ENCODE measurements around the gene ADAMTS13. TPM values are rescaled to one million over a fixed set of nuclear protein-coding genes. Genes with fewer than 3 reads are reported as not detected.

The ADAMTS13 gene
- total and polyA plus RNA-seq, 9 of the 15 experiments (the other 6 are each of a cell fraction or from before 2014, with no cell fraction given), result 0.03 to 0.20 (median 0.04) TPM; not detected in 4

DNA sequence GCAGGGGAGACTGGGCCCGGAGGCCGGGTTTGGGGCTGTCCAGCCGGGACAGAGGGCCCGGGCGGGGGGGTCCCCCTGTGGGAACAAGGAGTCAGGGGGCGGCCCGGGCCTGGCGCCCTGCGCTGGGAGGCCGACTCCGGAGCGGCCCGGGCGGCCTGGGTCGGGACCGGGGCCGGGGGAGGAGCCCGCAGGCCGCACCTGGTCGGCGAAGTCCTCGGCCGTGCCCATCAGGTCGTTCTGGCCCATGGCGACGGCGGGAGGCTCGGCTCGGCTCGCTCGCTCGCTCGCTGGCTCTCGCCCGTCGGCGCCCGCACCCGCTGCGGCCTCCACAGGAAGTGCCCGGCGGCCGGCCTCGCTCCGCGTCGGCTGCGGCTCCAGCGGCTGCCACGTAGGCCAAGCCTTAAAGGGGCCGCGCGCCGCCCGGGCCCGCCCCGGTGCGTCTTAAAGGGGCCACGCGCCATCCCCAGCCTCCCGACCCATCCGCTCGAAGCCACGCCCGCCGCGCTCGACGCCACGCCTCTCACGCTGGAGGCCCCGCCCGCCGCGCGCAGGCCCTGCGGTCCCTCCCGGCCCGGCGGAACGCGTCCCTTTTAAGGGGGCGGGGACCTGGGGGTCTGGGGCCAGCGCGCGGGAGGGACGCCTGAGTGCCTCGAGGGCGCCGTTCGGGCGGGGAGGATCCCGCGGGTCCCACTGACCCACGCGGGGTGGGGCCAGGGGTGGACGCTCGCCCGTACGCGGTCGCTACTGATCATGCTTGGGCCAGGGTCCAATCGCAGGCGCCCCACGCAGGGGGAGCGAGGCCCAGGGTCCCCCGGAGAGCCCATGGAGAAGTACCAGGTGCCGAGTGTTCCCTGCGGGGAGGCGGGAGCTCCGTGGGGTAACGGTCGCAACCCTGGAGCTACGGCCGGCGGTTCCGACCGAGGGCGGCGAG is 46.2 kb upstream of the ADAMTS13 start, which contains the start of the genes STKLD1 and SURF4 (continued):
- TF ChIP-seq, protein P1, sequence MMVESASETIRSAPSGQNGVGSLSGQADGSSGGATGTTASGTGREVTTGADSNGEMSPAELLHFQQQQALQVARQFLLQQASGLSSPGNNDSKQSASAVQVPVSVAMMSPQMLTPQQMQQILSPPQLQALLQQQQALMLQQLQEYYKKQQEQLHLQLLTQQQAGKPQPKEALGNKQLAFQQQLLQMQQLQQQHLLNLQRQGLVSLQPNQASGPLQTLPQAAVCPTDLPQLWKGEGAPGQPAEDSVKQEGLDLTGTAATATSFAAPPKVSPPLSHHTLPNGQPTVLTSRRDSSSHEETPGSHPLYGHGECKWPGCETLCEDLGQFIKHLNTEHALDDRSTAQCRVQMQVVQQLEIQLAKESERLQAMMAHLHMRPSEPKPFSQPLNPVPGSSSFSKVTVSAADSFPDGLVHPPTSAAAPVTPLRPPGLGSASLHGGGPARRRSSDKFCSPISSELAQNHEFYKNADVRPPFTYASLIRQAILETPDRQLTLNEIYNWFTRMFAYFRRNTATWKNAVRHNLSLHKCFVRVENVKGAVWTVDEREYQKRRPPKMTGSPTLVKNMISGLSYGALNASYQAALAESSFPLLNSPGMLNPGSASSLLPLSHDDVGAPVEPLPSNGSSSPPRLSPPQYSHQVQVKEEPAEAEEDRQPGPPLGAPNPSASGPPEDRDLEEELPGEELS (CRISPR knock-in tag; IDR thresholded peaks at IDR 0.05; ENCODE audit: borderline replicate concordance), result 0 out of 2 replicates have a peak, but pooled peaks have one; percentile 88
- TF ChIP-seq ZNF696 (CRISPR knock-in tag; conservative IDR thresholded peaks at IDR 0.05) (no peak), HNRNPUL1 (IDR thresholded peaks at IDR 0.05; ENCODE audit: low read length) (no peak), KAT2B (IDR thresholded peaks at IDR 0.05; ENCODE audit: low read depth, low read length) (no peak), BRD9 (IDR thresholded peaks at IDR 0.05; ENCODE audit: low read depth, partially characterized antibody) (no peak), JUND (IDR thresholded peaks at IDR 0.05; ENCODE audit: borderline replicate concordance, low read depth, low read length) (peak; percentile 69; the same call in 1 of the 2 replicates), JUND (tag; IDR thresholded peaks at IDR 0.05; ENCODE audit: borderline replicate concordance, low read depth, low read length) (no peak), POLR2AphosphoS5 (IDR thresholded peaks at IDR 0.05; ENCODE audit: control insufficient read depth, insufficient read depth, low read depth, low read length) (peak; percentile 80), FOXJ2 (tag; IDR thresholded peaks at IDR 0.05) (no peak), ZNF407 (IDR thresholded peaks at IDR 0.05; ENCODE audit: low read depth) (no peak), ZNF121 (CRISPR knock-in tag; conservative IDR thresholded peaks at IDR 0.05) (no peak), SMAD4 (CRISPR knock-in tag; conservative IDR thresholded peaks at IDR 0.05) (peak; percentile 70; the same call in 1 of the 2 replicates), ZC3H11A (IDR thresholded peaks at IDR 0.05; ENCODE audit: low read depth, low read length) (no peak), CREM (IDR thresholded peaks at IDR 0.05; ENCODE audit: low read depth) (peak; percentile 79)
- TF ChIP-seq, protein P2, sequence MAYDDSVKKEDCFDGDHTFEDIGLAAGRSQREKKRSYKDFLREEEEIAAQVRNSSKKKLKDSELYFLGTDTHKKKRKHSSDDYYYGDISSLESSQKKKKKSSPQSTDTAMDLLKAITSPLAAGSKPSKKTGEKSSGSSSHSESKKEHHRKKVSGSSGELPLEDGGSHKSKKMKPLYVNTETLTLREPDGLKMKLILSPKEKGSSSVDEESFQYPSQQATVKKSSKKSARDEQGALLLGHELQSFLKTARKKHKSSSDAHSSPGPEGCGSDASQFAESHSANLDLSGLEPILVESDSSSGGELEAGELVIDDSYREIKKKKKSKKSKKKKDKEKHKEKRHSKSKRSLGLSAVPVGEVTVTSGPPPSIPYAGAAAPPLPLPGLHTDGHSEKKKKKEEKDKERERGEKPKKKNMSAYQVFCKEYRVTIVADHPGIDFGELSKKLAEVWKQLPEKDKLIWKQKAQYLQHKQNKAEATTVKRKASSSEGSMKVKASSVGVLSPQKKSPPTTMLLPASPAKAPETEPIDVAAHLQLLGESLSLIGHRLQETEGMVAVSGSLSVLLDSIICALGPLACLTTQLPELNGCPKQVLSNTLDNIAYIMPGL (CRISPR knock-in tag; IDR thresholded peaks at IDR 0.05), result peak; percentile 48; the same call in 1 of the 2 replicates
